T-helper 2 cell treated with Interferon-gamma antibody and Interleukin-4, amounts not matched to agents 5 μg/mL and 100 μg/mL, for 36 hours (primary cell): ENCODE data around the gene WNK2.
"Not testable (repeated sequence)": the region's sequence is repeated elsewhere in the genome, so short reads cannot be mapped to it uniquely, and the experiment has no call there.

ENCODE experiments used
- DNase-seq: peaks from one replicate; pipeline ENCODE4 v3.0.0; 2021; ENCODE audit warnings: low spot score
- H3K27ac Mint-ChIP-seq: one replicate; pipeline ENCODE4 v1.8.0; 2021; ENCODE audit warnings: mild to moderate bottlenecking, mixed read lengths
- H3K27me3 Mint-ChIP-seq: one replicate; pipeline ENCODE4 v1.8.0; 2021; ENCODE audit warnings: low read depth, mixed read lengths
- H3K36me3 Mint-ChIP-seq: one replicate; pipeline ENCODE4 v1.8.0; 2021; ENCODE audit warnings: low read depth, mixed read lengths
- H3K4me1 Mint-ChIP-seq: one replicate; pipeline ENCODE4 v1.8.0; 2021; ENCODE audit warnings: low read depth, mixed read lengths
- H3K4me3 Mint-ChIP-seq: one replicate; pipeline ENCODE4 v1.8.0; 2022; ENCODE audit warnings: mild to moderate bottlenecking, moderate library complexity, mixed read lengths
- H3K9me3 Mint-ChIP-seq: one replicate; pipeline ENCODE4 v1.8.0; 2021; ENCODE audit warnings: mixed read lengths

The WNK2 gene

DNA sequence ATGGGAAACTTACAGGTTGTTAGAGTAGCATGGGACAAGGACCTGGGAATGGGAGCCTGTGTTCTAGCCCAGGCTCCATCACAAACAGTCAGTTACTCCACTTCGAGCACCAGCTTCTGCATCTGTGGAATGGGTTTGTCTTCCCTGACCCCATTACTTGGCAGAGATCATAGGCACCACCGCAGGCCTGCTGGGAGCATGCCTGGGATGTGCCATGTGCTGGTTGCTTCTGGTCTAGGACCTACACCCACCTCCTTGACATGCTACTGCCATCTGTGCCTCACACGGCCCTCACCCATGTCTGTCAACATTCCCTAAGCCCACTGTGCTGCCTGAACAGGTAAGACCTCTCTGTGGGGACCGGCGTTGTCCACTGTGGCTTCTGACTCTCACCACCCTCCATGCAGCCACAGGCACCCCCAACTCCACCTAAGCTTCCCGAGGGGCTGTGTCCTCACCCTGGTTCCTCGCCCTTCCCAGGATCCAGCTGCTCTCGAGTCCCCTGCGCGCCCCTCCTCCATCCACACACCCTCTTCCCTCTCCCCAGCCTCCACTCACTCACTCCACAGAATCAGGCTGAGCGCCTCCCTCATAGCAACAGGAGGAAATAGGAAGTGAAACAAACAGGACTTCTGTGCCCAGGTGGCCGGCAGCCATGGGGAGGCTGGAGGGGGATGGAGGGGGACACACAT is 181.6 kb downstream of the WNK2 start:
- Mint-ChIP-seq H3K27ac (no peak overlapping the region), H3K36me3 (no peaks in the 10 kb centered on the region), H3K27me3 (peaks cover 7% of the 10 kb centered on the region), H3K4me1 (no peaks in the 10 kb centered on the region), H3K4me3 (no peak overlapping the region), H3K9me3 (peaks cover 21% of the 10 kb centered on the region)
- DNase-seq = no peak

DNA sequence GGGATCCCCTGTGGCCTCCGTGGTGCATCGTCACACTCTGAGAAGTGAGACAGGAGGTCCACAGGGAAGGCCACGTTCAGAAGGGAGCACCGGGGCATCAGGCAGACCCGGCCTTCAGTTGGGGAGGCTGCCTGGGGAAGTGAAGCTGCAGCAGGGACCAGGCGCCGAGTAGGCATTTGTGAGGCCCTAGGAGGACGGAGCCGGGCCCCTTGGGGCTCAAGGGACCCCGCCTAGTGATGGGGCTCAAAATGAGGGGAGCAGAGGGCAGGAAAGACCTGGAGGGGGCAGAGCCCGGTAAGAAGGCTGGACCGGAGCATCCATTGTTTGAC is 182.1 kb downstream of the WNK2 start:
- Mint-ChIP-seq H3K4me3 (no peak overlapping the region), H3K27me3 (peaks cover 10% of the 10 kb centered on the region), H3K36me3 (no peaks in the 10 kb centered on the region), H3K9me3 (peaks cover 16% of the 10 kb centered on the region), H3K27ac (no peak overlapping the region), H3K4me1 (no peaks in the 10 kb centered on the region)
- no peak for DNase-seq

DNA sequence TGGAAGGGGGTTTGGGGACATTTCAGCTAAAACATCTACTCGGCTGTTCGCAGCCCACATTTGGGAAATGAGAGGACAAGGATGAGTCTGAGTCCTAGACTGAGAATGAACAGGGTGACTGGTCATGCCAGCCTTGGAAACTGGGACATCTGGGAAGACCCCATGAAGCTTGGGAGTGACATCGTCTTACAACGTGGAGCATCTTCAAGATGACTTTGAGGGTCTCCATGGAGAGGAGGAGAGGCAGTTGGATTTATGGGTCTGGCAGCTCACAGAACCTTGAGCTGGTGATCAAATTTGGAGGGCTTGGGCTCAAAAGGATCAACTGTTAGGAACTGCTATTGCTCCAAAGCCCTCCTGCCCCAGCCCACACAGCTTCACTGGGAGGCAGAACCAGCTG is 182.5 kb downstream of the WNK2 start:
- H3K4me3 Mint-ChIP-seq, H3K27ac Mint-ChIP-seq, H3K36me3 Mint-ChIP-seq, H3K4me1 Mint-ChIP-seq, DNase-seq: not testable (repeated sequence)
- H3K27me3 Mint-ChIP-seq = peaks cover 10% of the 10 kb centered on the region
- H3K9me3 Mint-ChIP-seq = peaks cover 14% of the 10 kb centered on the region

DNA sequence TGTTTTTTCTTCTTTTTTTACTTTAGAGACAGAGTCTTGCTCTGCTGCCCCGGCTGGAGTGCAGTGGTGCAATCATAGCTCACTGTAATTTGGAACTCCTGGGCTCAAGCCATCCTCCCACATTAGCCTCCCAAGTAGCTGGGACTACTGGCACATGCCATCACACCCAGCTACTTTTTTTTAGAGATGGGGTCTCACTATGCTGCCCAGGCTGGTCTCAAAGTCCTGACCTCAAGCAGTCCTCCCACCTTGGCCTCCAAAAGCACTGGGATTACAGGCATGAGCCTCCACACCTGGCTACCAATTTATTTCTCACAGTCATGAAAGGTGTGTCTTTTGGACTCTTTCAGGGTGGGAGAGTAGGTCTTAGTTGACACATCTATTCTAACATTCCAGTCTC is 184.5 kb downstream of the WNK2 start:
- Mint-ChIP-seq H3K4me1 (no peaks in the 10 kb centered on the region), H3K27me3 (peaks cover 17% of the 10 kb centered on the region)

GRCh38 chr9:93369686-93370085 is 185.7 kb downstream of the WNK2 start:
- Mint-ChIP-seq H3K4me3 (no peak overlapping the region), H3K4me1 (peaks cover 3% of the 10 kb centered on the region), H3K9me3 (no peaks in the 10 kb centered on the region), H3K27me3 (peaks cover 18% of the 10 kb centered on the region), H3K36me3 (no peaks in the 10 kb centered on the region), H3K27ac (no peak overlapping the region)
- DNase-seq = no peak

More for the DNA sequence above, 184.5 kb downstream of the WNK2 start:
- H3K36me3 Mint-ChIP-seq = no peaks in the 10 kb centered on the region
- H3K9me3 Mint-ChIP-seq = peaks cover 4% of the 10 kb centered on the region
- DNase-seq = no peak
- no peak overlapping the region for H3K4me3 Mint-ChIP-seq
- no peak overlapping the region for H3K27ac Mint-ChIP-seq
